ENCODE results near the gene COX4I1. TPM values are rescaled to one million over a fixed set of nuclear protein-coding genes. Genes with fewer than 3 reads are reported as not detected.
A peak's percentile ranks its signal among the peaks of the same experiment; 100 is the strongest.
"Not testable (repeated sequence)": the region's sequence is repeated elsewhere in the genome, so short reads cannot be mapped to it uniquely, and the experiment has no call there.

COX4I1 gene
- total RNA-seq, 1 donor from 2014 or later: 201 TPM

DNA sequence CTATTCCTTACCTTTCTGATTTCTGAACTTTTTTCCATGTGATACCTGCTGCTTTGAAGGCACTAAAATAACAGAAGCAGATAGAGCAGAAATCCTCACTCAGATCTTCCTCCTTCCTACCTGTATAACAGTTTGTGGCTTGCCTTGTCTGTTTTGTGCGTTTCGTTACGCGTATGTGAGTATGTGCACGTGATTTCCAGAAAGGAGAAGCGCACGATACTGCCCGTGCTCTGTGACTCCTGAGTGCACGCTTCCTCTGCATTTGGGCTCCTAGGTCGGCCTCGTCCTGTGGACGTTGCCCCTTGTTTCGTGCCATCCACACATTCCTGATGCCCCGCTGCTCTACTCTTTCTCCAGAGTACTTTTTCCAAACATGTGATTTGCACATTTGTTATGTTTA is 4.1 kb downstream of the COX4I1 start:
- no peak for DNase-seq

DNA sequence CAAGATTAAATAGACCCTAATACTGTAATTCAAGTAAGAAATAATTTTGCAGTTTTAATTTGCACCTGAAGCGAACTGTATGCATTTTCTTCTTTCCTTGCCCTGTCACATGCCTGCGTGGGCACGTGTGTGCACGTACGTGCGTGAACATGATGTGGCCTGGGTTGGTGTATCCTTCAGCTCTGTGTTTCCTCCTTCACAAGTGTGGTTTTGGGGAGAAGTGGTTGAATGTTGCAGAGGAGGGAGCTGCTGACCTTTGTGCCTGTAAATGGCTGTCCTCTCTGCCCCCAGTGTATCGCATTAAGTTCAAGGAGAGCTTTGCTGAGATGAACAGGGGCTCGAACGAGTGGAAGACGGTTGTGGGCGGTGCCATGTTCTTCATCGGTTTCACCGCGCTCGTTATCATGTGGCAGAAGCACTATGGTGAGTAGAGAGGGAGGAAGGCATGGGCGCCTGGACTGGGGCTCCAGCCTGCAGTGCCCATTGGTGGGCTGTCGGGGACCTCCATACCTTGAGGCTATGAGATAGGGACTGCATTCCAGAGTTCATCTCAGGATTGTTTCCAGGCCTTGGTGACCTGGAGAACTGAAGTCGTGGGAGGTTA is 6.0 kb downstream of the COX4I1 start:
- DNase-seq: no peak

DNA sequence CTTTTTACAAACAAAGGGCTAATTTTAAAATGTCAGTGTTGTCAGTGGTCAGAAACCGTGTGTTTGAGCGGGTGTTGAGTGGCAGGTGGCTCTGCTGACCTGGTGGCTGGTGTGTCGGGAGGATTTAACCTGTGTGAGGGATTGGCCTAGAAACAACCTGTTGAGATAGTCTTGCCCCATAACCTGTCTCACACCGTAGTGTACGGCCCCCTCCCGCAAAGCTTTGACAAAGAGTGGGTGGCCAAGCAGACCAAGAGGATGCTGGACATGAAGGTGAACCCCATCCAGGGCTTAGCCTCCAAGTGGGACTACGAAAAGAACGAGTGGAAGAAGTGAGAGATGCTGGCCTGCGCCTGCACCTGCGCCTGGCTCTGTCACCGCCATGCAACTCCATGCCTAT is 7.0 kb downstream of the COX4I1 start:
- DNase-seq: no peak

DNA sequence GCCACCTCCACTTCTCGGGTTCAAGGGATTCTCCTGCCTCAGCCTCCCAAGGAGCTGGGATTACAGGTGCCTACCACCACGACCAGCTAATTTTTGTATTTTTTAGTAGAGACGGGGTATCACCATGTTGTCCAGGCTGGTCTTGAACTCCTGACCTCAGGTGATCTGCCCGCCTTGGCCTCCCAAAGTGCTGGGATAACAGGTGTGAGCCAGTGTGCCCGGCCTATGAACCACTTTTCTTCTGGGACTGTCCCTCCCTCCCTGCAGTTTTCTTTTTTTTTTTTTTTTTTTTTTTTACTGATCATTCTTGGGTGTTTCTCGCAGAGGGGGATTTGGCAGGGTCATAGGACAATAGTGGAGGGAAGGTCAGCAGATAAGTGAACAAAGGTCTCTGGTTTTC is 7.8 kb downstream of the COX4I1 start:
- DNase-seq: not testable (repeated sequence)

DNA sequence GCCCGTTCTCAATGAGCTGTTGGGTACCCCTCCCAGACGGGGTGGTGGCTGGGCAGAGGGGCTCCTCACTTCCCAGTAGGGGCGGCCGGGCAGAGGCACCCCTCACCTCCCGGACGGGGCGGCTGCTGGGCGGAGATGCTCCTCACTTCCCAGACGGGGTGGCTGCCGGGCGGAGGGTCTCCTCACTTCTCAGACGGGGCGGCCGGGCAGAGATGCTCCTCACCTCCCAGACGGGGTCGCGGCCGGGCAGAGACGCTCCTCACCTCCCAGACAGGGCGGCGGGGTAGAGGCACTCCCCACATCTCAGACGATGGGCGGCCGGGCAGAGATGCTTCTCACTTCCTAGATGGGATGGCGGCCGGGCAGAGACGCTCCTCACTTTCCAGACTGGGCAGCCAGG is 8.6 kb downstream of the COX4I1 start:
- DNase-seq: not testable (repeated sequence)

DNA sequence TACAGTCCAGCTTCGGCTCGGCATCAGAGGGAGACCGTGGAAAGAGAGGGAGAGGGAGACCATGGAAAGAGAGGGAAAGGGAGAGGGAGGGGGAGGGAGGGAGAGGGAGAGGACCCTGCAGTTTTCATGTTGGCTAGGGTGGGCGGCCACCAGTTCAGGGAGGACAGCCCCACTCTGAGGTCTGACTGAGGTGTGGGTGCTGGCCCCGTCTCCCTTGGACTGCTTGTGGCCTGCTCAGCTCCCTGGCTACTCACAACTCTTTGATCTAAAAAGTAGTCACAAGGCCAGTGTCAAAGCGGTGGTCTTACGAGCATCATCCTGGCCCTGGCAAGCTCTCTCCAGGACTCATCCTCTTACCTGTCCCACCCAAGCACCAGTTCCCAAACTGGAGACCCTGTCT is 9.4 kb downstream of the COX4I1 start:
- no peak for DNase-seq

DNA sequence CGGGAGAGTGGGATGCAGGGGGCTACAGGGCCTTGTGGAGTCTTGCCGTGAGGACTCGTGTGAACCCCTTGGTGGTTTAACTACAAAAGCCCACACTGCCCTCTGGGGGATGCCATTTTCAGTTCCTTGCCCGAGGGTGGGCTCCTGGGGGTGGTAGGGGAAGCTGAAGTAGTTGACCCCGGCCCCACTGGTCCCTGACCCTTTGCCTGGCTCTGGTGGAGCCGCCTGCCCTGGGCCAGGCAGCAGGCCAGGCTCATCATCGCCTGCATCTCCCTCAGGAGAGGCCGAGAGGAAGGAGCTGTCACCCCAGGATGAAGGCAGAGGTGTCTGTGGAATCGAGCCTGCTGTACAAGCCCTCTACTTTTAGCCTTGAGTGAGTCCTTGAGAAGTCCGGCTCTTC is 10.2 kb downstream of the COX4I1 start:
- no peak for DNase-seq

DNA sequence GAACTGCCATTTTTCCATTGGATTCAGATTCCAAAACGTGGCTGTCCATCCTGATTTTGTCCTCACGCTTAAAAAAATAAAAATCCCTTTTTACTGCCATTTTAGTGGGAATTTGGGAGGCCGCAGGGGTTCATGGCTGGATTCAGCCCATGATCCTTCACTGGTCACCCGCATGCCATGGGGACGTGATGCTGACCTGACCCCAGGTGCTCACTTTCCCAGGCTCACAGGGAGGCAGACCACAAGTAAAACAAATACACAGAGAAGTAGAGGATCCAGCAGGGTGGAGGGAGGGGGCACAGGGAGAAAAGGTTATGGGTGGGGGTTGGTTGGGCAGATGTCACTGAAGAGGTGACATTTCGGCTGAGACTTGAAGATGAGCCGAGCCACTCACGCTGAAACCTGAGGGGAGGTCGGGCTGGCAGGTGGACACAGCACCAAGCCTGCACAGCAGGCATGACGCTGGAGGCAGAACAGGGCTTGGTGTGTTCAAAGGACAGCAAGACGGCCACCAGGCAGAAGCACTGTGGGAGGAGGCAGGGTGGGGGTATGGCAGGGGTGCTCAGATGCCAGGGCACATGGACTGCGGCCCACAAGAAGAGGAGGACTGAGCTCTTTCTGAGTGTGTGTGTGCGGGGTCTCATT is 10.7 kb downstream of the COX4I1 start:
- no peak for DNase-seq

DNA sequence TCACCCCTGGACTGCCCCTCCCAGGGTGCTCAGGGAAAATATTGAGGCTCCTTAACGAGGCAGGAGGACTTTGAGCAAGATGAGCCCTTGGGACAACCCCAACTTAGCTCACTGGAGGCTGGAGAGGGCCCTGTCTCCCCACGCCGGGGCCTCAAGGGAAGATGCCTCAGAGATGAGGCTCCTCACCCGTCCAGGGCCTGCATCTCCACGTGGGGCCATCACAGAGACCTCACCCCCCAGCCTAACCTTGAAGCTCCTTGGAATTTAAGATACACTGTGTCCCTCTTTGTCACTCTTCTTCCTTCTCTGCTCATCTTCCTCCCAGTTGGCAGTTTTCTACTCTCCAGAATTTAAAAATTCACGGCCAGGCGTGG is 11.2 kb downstream of the COX4I1 start:
- no peak for DNase-seq

DNA sequence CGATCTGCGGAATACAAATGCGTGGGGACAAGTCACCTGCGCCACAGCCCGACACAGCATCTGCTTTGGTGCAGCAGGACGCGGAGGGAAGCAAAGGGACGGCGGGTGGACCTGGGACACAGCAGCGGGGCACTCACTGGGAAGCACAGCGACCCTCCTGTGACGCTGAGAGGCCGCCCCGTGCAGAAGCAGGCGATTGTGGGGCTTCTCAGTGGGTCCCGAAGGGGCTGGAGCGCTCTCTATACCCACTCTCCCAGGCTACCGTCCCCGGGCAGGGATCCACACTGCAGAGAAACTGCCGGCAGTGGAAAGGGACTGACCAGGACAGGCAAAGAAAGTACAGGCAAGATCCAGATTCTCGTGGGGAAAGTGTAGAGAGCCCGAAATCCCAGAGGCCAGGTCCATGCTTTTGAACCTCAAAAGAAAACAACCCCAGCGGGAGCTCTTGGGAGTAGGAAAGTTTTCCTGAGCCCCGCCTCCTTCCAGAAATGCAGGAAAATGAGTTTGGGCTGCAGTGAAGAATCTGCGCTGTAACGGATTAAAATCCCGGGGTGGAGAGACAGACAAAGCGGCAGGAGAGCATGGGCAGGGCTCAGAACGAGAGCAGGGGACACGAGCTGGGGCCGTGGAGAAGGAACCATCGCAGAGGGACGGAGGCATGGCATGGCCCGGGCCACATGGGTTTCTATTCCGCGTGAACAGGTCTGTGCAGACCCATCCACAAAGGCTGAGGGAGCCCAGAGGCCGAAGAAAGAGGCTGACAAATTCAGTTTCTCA is 12.7 kb downstream of the COX4I1 start:
- no peak for DNase-seq

DNA sequence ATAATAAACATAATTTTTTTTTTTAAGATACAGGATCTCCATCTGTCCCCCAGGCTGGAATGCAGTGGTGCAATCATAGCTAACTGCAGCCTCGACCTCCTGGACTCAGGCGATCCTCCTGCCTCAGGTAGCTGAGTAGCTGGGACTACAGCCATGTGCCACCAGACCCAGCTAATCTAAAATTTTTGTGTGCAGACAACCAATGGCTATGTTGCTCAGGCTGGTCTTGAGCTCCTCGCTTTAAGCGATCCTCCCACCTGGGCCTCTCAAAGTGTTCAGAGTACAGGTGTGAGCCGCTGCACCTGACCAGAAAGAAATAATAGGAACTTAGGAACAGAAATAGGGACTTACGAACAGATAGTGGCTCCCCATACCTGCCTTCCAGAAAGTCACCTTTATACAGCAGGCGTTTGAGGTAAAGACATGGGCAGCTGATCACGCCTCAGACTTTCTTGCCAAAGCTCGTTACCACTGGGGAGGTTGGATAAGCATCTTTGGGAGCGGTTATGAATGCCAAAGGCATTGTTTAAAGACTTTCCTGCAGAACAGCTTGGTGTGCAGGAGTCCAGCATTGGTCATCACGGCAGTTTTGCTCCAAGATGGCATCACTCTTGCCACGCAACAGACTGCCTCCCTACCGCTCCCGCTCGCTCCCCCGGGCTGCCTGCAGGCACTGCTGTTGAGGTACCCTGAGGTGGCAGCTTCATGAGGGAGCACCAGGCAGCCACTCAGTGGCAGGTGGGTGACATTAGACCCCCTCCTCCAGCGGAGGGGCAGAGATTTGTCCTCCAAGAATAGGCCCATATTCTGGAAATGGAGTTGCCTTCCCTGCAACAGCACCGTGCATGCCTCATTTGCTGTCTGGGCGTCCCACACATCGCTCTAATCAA is 13.6 kb downstream of the COX4I1 start:
- no peak for DNase-seq

DNA sequence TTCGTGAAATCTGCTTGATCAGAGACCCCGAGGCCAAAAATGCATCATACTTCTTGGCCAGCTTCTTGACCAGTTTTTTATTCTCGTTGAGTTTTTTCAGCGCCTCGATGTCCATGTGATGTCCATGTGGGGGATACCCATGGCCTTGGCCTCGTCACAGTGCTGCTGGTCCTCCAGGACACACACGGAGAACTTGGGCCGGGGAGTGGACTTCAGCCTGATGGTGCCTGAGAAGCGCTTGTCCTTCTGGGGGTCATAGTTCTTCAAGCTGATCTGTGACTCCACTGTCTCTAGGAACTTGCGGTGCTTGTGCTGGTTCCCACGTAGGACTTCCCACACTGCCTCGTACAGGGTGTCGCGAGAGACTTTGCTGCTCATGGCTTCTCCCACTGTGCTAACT is 16.7 kb downstream of the COX4I1 start:
- DNase-seq: no peak

DNA sequence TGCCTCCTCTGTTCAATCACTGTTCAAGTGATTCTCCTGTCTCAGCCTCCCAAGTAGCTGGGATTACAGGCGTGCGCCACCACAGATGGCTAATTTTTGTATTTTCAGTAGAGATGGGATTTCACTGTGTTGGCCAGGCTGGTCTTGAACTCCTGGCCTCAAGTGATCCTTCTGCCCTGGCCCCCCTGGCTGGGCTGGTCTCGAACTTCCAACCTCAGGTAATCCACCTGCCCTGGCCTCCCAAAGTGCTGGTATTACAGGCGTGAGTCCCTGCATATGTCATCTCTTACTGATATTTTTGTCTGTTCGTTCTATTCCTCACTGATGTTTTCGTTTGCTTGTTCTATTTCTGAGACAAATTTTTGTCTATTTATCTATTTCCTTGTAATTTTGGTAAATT is 17.7 kb downstream of the COX4I1 start:
- DNase-seq: not testable (repeated sequence)

DNA sequence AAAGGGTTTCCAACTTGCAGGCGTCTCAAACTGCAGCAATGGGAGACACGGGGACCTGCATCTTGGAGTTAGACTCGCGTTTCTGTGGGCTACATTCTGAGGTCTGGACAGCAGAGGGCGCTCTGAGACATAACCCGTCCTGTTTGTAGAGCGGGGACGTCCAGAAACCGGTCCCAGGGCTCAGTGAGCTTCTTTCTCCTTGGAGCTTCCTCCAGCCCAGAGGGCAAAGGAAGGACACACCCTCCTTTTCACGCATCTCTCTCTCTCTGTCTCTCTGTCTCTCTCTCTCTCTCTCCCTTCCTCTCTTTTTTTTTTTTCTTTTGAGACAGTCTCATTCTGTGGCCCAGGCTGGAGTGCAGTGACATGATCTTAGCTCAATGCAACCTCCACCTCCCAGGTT is 19.8 kb downstream of the COX4I1 start:
- DNase-seq: peak; percentile 33

DNA sequence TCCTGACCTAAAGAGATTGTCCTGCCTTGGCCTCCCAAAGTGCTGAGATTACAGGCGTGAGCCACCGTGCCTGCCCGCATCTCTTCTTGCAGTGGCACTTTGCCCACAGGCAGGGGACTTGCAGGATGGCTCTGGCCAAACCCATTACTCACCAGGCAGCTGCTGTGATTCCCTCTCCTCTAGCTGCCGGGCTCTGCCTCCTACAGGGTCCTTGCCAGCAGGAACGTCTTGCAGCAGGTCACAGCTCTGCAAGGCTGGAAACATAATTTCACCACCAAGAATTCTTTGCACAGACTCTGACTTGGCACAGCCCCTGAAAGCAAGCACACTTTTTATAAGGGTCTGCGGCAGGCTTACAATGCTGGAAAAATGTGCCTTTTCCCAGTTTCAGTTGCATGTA is 20.3 kb downstream of the COX4I1 start:
- DNase-seq: no peak

DNA sequence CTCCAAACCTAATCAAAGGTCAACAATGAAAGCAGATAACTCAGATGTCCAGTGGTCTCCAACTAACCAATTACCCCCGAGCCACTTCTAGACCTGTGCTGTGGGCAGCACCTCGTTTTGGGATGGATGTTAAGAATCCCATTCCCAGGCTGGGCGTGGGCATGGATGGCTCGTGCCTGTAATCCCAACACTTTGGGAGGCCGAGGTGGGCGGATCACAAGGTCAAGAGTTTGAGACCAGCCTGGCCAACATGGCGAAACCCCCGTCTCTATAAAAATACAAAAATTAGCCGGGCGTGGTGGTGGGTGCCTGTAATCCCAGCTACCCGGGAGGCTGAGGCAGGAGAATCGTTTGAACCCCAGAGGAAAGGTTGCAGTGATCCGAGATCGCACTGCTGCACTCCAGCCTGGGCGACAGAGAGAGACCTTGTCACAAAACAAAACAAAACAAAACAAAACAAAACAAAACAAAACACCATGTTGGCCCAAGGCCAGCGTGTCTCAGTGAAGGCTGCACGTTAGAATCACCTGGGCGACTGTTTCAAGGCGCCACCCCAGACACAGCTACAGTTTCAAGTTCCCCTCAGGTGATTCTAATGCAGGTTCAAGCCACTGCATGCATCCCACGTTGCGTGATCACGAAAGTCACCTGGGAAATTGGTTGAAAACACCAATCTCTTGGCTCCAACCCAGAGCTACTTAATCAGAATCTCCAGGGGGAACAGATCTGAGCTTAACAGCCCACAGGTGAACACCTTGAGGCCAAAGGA is 21.3 kb downstream of the COX4I1 start:
- DNase-seq: no peak

DNA sequence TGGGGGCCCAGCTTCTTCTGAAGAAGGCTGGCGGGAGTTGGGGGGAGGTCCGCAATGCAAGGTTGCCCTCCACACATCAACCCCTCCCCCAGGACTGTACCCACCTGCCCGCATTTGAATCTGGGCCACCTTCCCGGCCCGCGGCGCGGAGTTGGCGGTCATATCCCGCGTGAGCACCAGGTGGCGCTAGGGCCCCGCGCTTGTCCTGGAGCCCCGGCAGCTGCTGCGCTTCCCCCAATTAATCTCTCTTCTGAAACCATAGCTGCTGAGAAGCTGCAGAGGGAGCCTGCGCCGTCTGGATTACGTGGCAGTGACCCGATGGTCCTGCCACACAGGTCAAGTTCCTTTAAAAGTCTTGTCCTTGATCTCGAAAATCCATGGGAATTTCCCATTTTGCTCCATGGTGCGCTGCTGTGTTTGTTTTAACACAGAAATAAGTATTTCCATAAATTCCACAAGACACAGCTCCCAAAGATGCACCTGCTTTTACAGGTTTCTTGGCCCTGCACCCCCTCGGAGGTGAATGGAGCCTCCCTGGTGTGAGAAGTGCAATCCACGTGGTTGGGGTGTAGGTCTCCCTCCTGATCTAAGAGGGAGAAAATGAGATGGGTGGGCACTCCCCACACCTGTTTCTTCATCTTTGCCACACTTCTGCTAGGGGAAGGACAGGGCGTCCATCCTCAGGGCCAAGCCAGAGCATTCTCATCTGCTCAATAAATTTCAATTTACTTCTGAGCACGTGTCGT is 22.1 kb downstream of the COX4I1 start:
- peak; percentile 20 for DNase-seq

DNA sequence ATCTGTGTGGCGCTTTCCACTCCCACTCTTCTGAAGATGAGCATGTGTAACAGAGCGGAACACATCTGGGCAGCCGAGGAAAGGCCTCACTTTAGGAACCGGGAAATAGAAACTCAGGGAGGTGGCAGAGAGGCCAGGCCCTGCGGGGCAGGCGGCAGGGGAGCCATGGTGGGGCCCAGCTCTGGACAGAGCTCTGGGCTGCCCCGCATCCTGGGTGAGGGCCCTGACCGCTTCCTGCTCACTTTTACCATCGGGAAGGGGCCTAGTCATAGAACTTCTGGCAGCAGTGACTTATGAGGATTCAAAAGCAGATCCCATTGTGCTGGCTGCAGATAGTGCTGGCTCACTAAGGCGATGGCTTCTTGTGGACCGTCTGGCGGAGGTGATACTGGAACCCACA is 22.6 kb downstream of the COX4I1 start:
- DNase-seq: no peak

DNA sequence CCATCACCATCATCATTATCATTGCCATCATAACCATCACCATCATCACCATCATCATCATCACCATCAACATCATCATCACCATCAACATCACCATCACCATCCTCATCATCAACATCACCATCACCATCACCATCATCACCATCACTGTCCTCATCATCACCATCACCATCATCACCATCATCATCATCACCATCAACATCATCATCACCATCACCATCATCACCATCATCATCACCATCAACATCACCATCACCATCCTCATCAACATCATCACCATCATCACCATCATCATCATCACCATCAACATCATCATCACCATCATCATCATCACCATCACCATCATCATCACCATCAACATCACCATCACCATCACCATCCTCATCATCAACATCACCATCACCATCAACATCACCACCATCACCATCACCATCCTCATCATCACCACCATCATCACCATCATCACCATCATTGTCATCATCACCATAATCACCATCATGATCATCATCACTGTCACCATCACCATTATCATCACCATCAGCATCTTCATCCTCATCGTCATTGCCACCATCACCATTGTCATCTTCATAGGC is 23.9 kb downstream of the COX4I1 start:
- no peak for DNase-seq

DNA sequence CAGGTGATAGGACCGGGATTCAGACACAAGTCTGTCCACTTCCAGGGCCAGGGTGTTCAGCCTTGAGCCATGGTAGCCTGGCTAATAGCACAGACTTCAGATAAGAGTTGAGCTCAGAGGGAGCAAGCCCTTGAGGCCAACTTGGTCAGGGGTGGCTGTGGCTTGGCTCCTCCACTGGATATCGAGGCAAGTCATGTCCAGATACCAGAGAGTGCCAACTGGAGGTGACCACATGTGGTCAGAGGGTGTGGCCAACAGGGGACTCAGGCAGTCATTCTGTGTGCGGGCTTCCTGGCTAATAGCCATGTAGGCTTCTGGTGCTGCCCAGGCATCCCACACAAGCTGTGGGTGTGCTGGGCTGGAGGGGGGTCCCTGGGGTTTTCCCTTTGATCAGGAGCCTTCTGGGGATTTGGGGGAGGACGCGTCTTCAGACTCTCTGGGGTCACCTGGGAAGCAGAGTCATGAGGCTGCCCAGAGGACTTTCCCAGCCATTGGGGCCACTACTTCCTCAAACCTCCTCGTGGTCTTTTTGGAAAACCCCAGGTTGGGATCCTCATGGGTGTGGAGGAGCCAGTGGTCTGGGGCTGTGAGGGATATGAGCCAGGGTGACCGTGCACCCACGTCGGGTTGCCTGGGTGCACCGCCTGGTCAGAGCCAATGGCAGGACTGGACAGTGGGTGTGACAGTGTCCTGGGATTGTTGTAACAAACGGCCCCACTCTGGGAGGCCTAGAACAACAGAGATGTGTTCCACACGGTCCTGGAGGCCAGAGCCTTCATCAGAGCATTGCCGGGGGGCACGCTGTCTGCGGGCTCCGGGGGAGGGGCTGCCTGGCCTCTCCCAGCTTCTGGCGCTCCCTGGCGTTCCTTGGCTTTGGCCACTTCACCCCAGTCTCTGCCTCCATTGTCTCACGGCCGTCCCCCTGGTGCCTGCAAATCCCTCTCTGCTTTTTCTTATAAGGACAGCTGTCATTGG is 25.0 kb downstream of the COX4I1 start:
- DNase-seq: no peak

Measured in occipital lobe (tissue), 2 donors.